Lower leg skin (tissue), 3 donors: Measurements from ENCODE around the gene ST6GALNAC2.

Experiments
- CTCF ChIP-seq, 3 donors: fragments of 450-650 bp; IDR thresholded peaks; one replicate each; pipeline ENCODE4 v1.5.1; 2016; ENCODE audit warnings: antibody characterized with exemption in 3 of 3, mild to moderate bottlenecking in 3 of 3, moderate library complexity in 2 of 3
- POLR2A ChIP-seq, 2 donors: fragments of 450-650 bp; IDR thresholded peaks; one replicate each; pipeline ENCODE4 v1.6.1; 2016 to 2017; ENCODE audit warnings: antibody characterized with exemption in 2 of 2, mild to moderate bottlenecking in 1 of 2, moderate library complexity in 1 of 2

- TF ChIP-seq CTCF (IDR thresholded peaks at IDR 0.05), result no peak
- TF ChIP-seq POLR2A (IDR thresholded peaks at IDR 0.05), result no peak
These were observed 34.0 kb downstream of the ST6GALNAC2 start for GRCh38 chr17:76551685-76552084.
